ENCODE data around the gene SERPINH1. TPM values are rescaled to one million over a fixed set of nuclear protein-coding genes. Genes with fewer than 3 reads are reported as not detected.
"Not testable (repeated sequence)": the region's sequence is repeated elsewhere in the genome, so short reads cannot be mapped to it uniquely, and the experiment has no call there.

Gene SERPINH1
- polyA plus RNA-seq, 3 donors = 54.8 to 299 (median 110) TPM

DNA sequence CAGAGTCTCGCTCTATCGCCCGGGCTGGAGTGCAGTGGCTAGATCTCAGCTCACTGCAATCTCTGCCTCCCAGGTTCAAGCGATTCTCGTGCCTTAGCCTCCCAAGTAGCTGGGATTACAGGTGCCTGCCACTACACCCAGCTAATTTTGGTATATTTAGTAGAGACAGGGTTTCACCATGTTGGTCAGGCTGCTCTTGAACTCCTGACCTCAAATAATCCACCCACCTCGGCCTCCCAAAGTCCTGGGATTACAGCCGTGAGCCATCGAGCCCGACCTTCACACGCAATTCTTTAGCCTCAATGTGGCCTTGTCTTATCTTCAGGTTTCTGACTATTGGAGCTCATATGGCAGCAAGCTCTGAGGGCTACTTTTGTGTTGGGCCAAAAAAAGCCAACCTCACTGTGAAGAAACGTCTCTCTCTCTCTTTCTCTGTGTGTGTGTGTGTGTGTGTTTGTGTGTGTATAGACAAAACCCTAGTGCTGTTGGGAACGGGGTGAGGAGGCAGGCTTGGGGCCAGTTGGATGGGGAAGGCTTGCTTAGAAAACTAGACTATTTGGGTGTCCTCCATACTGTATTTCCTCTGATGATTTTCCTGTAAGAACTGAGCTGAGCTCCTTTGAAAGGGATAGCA lies 22.7 kb downstream of the SERPINH1 start:
- H3K27ac ChIP-seq (ENCODE audit: low read depth, low read length) = not testable (repeated sequence)
- 80 to 94% (median 87%) methylated on average over 12 of the region's 12 CpGs for WGBS, 3 donors

DNA sequence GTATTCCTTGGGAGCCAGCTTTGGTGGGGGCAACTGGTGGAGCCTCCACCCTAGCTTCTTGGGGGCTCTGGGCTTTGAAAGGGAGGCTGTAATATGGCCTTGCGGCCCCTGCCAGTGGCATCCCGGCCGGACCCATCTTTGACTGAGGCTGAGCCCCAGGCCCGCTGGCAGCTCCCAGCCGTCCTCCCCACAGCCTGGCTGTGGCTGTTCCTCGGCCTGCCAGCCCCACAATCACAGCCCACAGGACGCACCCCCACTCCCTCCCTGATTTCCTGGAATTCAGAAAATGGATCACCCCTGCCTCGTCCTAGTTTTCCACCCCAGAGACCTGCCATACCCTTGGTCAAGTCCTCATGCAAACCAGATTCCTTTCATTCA lies 23.2 kb downstream of the SERPINH1 start:
- no peak overlapping the region for H3K27ac ChIP-seq (ENCODE audit: low read depth, low read length)
- 73 to 92% (median 79%) methylated on average over 8 of the region's 8 CpGs for WGBS, 3 donors

DNA sequence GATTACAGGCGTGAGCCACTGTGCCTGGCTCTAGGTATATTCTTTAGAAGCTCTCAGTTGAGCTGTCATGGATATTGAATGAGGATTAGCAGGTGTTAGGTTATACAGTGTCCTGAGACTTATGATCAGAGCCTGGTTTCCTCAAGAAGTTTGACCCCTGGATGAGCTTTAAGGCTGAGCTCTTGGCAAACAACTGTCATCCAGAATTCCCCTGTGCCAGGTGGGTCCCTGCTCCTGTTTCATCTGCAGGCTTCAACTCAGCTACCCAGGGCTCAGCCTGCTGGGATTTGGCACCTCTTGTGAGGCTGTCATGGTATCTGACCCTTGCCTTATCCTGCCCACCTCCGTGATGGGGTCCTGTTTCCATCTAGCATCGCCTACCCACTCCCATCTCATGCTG lies 24.3 kb downstream of the SERPINH1 start:
- no peak overlapping the region for H3K27ac ChIP-seq (ENCODE audit: low read depth, low read length)
- 89 to 97% (median 96%) methylated on average over 3 of the region's 3 CpGs for WGBS, 3 donors

DNA sequence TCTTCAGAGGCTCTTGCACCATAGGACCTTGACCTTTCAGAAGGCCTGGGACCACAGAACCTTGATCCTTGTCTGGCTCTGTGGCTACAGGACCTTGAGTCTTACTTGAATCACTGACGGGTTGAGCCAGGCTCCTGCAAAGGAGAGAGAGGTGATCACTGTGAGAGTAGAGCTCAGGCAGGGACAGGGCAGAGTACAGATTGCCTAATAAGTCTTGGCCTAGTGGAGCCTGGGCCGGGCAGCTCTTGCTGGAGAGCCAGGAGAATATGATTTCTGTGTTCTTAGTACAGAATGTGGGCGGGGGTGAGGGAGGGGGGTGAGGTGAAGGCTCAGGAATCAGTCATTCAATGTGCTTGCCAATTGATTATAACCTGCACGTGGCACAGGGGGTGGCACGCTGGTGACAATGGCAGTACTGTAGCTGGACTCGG lies 26.0 kb downstream of the SERPINH1 start:
- WGBS, 3 donors = 74 to 87% (median 84%) methylated on average over 6 of the region's 6 CpGs
- H3K27ac ChIP-seq (ENCODE audit: low read depth, low read length) = no peak overlapping the region

DNA sequence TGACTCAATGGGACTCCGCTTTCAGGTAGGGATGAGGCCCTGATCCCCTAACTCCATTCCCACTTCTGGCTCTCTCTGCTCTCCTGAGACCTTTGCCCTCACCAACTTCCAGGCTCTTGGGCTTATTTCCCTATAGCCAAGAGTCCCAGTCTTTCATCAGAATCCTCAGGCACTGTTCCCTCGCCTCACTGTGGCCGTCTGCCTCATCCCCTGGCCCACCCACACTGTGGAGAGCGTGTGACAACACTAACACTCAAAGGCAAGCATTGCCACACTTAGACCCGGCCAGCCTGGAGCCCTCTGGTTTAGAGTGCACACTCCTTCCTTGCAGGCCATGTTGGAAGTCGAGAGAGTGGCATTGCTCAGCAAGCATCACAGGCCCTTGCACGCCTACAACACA lies 27.0 kb downstream of the SERPINH1 start:
- H3K27ac ChIP-seq (ENCODE audit: low read depth, low read length) = no peak overlapping the region
- WGBS, 3 donors = 83 to 92% (median 90%) methylated on average over 7 of the region's 7 CpGs

DNA sequence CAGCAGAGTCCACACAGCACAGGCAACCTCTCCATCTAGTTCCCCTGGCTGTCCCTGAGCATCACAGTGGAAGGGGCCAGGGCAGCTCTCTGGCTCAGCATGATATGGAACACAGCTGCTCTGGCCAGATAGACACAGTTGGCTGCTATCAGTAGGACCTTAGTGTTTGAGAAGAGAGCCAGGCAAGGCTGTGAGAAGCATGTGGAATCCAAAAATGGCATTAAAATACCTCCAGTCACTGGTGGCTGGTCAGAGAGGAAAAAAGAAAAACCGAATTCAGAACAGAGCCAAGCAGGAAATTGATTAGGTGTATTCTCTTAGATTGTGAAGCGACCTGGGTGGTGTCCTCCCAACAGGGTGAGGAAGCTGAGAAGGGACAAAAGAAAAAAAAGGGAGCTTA lies 27.9 kb downstream of the SERPINH1 start:
- H3K27ac ChIP-seq (ENCODE audit: low read depth, low read length) = no peak overlapping the region
- WGBS, 3 donors = 67 to 75% (median 70%) methylated on average over 2 of the region's 2 CpGs

DNA sequence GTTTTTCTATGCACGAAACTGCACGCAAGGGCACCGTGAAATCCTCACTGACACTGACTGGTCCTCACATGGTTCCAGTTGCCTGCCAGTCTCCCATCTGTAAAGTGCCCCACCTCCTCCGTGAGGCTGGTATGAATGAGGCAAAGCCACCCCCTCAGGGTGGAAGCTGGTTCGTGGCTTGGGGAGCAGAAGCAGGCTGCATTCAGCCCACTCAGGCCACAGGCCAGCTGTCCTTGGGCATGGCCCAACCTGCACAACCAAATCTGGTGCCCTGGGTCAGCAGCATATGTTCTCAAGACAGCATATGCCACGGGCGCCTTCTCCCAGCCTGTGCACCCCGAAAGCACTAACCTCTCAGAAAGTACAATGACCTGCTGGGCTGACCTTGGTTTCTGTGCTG lies 29.3 kb downstream of the SERPINH1 start:
- no peak overlapping the region for H3K27ac ChIP-seq (ENCODE audit: low read depth, low read length)
- 88 to 90% (median 89%) methylated on average over 8 of the region's 8 CpGs for WGBS, 3 donors

DNA sequence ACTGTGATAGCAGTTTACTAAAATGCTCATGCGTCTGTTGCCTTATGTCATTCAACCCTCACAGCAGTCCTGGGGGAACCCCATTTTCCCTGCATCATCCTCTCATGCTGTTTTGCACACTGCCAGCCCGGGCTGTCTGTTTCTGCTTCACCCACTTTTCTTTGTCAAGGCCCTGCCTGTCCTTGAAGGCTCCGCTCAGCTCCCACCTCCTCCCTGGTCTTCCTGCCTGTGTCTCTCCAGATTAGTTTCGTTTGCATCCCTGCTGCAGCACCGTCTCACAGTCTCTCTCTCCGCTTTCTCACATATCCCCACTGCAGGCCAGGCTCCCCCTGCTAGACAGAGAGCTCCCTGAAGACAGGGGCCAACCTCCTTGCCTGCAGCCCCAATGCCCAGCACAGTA lies 29.9 kb downstream of the SERPINH1 start:
- 84 to 91% (median 85%) methylated on average over 6 of the region's 6 CpGs for WGBS, 3 donors
- no peak overlapping the region for H3K27ac ChIP-seq (ENCODE audit: low read depth, low read length)

DNA sequence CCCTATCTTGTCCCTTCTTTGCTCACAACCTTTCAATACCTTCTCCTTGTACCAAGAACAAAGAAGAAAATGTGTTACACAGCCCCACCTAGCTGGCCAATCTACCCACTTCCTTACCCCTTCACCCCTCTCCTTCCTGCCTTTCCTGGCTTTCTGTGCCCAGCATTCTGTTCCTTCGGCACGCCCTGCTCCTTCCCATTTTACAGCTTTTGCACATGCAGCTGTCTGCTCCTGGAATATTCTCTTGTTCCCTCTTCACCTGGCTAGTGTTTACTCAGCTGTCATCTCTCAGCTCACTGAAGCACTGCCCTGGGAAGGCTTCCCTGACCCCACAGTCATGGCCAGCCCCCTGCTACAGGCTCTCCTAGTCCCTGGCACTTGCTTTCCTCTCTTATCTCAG lies 30.7 kb downstream of the SERPINH1 start:
- 57 to 60% (median 59%) methylated on average over 2 of the region's 2 CpGs for WGBS, 3 donors
- H3K27ac ChIP-seq (ENCODE audit: low read depth, low read length) = no peak overlapping the region

DNA sequence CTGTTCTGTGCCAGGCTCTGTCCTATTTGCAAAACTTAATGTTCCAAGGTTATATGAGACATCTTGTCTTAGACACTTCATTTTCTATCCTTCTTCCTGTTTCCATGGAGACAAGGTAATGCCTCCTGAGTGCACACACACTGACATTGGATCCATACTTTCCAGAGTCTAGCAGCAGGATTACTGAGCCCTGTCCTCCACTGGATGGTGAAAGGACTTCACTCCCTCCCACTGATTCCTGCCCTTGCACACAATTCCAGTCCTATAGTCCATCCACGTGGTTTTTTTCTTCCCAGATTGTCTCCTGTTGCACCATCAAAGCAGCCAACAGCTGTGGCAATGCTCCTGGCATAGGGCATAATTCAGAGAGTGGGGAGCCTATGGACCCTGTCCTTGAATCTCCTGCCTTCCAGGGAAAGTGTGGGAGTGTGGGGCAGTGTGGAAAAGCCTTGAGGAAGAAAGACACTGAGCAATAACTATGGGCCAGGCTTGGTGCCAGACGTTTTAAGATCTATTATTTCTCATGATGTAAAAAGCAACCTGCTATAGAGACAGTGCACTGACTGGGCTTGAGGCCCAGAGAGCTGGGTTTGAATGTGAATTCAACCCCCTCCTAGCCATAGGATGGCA lies 31.3 kb downstream of the SERPINH1 start:
- no peak overlapping the region for H3K27ac ChIP-seq (ENCODE audit: low read depth, low read length)
- WGBS, 3 donors = 45 to 57% (median 50%) methylated on average over 2 of the region's 2 CpGs

DNA sequence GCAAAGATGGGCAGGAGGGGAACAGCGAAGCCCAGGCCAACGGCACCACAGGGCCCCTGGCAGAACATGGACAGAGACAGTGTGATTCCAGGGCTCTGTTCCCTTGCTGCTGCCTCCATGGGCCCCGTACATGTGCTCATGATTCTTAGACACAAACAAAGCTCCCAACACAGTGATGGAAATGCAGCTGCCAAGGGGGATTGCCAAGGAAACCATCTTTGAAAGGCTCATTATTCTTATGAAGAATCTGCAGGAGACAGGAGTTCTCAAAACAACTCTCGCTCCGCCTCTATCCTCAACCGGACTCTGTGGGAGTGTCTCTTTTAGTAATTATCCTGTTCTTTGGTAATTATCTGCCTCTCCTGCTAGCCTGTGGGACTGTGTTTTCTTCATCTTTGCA lies 32.2 kb downstream of the SERPINH1 start:
- no peak overlapping the region for H3K27ac ChIP-seq (ENCODE audit: low read depth, low read length)
- 81 to 89% (median 84%) methylated on average over 6 of the region's 6 CpGs for WGBS, 3 donors

DNA sequence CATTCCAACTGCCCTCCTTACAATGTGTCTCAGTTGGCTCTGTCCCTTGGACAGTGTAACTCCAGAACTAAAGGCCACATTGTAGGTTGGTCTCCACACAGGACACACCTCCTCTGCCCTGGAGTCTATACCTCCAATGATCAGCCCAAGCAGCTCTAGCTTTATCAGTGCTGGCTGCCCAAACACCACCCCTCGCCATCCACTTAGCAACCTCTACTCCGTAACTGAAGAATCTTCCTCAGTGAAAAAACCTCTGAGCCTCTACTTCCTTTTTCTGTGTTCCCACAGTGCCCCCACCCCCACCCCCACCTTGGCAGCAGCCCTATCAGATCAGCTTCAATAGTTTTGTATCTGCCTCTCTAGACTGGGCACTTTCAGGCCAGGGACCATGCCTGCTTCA lies 33.4 kb downstream of the SERPINH1 start:
- no peak overlapping the region for H3K27ac ChIP-seq (ENCODE audit: low read depth, low read length)
- WGBS, 3 donors = 59 to 100% (median 60%) methylated on average over 2 of the region's 2 CpGs

DNA sequence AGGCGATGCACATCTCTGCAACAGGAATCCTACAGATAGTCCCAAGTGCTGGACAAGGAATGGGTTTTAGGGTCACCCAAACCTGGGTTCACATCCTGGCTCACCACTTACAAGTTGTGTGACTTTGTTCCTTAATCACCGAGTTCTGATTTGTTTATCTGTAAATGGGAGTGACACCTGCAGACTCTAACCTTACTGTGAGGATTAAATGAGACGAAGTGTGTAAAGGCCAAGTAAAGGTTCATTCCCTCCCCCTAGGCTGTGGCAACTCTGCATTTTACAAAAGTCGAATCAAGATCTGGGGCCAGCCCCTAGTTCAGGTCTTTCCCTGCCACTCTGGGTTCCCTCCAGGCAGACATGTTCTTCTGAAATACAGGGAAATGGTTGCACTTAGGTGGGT lies 34.9 kb downstream of the SERPINH1 start:
- WGBS, 3 donors = 73 to 83% (median 83%) methylated on average over 4 of the region's 4 CpGs

DNA sequence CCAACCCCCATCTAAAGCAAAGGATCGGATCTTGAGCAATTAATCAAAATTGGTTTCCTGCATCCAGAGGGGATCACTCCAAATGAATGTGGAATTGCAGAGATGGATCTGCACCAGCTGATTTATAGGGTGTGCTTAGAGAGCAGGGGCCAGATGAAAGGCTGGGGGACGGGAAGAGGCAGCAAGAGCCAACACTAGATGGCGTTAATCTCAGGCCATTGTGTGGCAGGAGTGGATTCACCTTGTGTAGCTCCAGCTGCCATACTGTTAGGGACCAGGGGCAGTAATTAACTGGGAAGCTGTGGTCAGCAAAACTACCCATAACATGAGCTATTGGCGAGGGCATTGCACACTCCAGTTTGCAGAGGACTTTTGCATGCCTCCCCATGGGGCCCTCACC lies 35.6 kb downstream of the SERPINH1 start:
- 76 to 84% (median 79%) methylated on average over 4 of the region's 4 CpGs for WGBS, 3 donors
- no peak overlapping the region for H3K27ac ChIP-seq (ENCODE audit: low read depth, low read length)

More for the DNA sequence above, 34.9 kb downstream of the SERPINH1 start:
- no peak overlapping the region for H3K27ac ChIP-seq (ENCODE audit: low read depth, low read length)

DNA sequence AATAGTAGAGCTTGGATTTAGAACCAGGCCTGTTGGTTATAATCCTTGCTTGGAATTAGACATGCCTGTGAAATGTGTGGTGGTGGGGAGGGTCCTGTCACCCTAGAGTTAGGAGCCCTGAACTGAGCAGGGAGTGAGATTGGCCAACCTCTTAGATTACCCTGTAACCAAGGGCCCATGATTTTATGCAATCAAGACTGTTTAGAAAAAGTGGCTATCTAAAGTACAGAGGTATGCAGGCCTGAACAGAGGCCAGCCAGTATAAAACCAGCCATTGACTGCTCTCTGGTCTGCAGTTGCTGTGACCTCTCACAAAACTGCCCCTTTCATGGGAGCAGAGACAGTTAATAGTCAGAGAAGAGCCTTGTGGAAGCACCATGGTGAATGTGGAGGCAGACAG lies 36.2 kb downstream of the SERPINH1 start:
- no peak overlapping the region for H3K27ac ChIP-seq (ENCODE audit: low read depth, low read length)

DNA sequence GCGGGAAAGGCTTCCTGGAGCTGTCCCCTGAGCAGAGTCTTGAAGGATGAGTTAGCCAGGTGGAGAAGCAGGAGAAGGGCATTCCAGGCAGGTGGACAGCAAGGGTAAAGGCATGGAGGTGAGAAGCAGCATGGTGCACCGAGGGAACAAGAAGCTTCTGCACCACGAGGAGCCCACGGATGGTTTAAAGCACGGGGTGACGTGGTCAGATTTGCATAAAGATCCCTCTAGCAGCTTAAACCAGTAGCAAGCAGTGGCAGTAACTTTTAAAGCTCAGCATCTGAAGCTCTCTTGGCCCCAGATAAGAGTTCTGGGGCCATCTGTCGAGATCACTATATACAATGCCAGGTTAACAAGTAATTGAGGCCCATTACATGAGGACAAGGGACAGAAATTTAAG lies 36.8 kb downstream of the SERPINH1 start:
- WGBS, 3 donors = 90 to 92% (median 91%) methylated on average over 7 of the region's 7 CpGs

DNA sequence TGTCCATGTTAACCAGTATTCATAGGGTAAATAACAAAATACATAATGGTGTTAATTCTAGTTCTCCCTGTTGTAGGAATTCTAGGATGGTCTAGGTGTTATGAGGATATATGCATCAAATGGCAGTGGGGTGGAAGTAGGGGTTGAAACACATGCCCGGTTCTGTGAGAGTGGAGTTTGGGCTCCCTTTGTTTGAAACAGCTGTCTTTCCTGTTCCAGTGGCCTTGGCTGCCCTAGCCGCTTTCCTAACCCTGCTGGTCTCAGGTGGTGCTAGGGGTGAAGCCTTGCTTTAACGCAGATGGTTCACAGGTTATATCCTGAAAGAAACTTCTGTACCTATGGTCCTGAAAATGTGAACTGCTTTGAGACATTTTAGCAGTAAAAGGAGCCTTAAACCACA lies 38.3 kb downstream of the SERPINH1 start:
- H3K27ac ChIP-seq (ENCODE audit: low read depth, low read length) = no peak overlapping the region
- WGBS, 3 donors = 37 to 80% (median 78%) methylated on average over 3 of the region's 3 CpGs

More for the DNA sequence above, 36.8 kb downstream of the SERPINH1 start:
- no peak overlapping the region for H3K27ac ChIP-seq (ENCODE audit: low read depth, low read length)

DNA sequence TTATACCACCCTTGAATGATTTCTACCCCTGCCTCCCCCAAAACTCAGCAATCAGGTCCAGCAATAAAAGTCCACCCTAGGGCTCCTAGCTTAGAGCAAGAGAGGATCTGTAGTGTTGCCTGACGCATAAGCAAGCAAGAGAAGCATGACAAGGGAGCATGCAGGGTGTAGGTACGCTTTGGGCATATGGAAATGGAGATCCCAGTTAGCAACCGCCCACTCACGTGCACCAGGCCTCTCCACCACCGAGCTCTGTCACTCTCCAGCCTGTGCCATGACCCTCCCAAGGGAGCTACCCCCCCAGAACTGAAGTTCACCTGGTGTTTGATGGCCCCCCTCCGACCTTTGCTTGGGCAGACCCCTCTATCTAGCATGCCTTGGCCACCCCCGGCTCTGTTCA lies 39.4 kb downstream of the SERPINH1 start:
- 89 to 90% (median 90%) methylated on average over 7 of the region's 7 CpGs for WGBS, 3 donors
- H3K27ac ChIP-seq (ENCODE audit: low read depth, low read length) = no peak overlapping the region

DNA sequence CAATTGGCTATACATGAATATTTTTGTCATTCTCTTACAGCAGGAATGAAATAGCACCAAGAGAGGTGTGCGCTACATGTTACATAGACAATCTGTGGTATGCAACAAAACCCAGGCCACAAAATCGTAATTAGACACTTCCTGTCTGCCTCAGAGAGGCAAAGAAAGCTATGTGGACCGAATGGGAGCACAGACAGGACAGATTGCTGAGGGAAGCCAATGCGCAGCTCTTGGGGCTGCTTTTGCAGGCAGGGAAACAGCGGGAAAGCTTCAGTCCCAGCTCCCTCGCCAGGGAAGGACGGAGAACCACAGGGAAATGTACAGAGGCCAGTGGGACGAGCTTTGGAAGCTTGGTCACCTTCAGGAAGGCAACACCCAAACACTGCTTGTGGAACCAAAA lies 40.9 kb downstream of the SERPINH1 start:
- H3K27ac ChIP-seq (ENCODE audit: low read depth, low read length) = no peak overlapping the region
- WGBS, 3 donors = 76 to 83% (median 81%) methylated on average over 8 of the region's 8 CpGs

Data from adipose tissue (tissue), 3 donors.